Activated CD4-positive, CD25-positive, alpha-beta regulatory T cell treated with anti-CD3 and anti-CD28 coated beads, Interleukin-2, amount 50 U/mL, for 72 hours (primary cell): ENCODE results near the gene SPRN.
"Not testable (repeated sequence)": the region's sequence is repeated elsewhere in the genome, so short reads cannot be mapped to it uniquely, and the experiment has no call there.

ENCODE experiments used
- DNase-seq: peaks from one replicate; pipeline ENCODE4 v3.0.0; 2021

The SPRN gene

GRCh38 chr10:133424601-133425000 is at the start of gene SPRN:
TSS of gene SPRN (minus strand) at chr10:133424625. CDS start at chr10:133423681, 944 bp downstream.
- DNase-seq, result not testable (repeated sequence)

- no peak for DNase-seq
Measured at GRCh38 chr10:133474027-133474426, 49.6 kb upstream of the SPRN start.

- no peak for DNase-seq
Measured at GRCh38 chr10:133473270-133473669, 48.8 kb upstream of the SPRN start.

GRCh38 chr10:133471300-133472109 is 47.1 kb upstream of the SPRN start:
- no peak for DNase-seq

- DNase-seq, result not testable (repeated sequence)
Measured at GRCh38 chr10:133469205-133469604, 44.8 kb upstream of the SPRN start.

- no peak for DNase-seq
Measured at GRCh38 chr10:133467286-133467911, 43.0 kb upstream of the SPRN start.

GRCh38 chr10:133466683-133467275 is 42.4 kb upstream of the SPRN start:
- DNase-seq, result no peak

GRCh38 chr10:133465950-133466474 is 41.6 kb upstream of the SPRN start:
- no peak for DNase-seq

GRCh38 chr10:133465191-133465949 is 40.9 kb upstream of the SPRN start:
- no peak for DNase-seq

- no peak for DNase-seq
Measured at GRCh38 chr10:133464582-133465031, 40.2 kb upstream of the SPRN start.

GRCh38 chr10:133462512-133463305 is 38.3 kb upstream of the SPRN start:
- DNase-seq, result no peak

- no peak for DNase-seq
Measured at GRCh38 chr10:133461841-133462240, 37.4 kb upstream of the SPRN start.

GRCh38 chr10:133461027-133461426 is 36.6 kb upstream of the SPRN start:
- no peak for DNase-seq

GRCh38 chr10:133460208-133460769 is 35.9 kb upstream of the SPRN start:
- DNase-seq, result no peak

- DNase-seq, result no peak
Measured at GRCh38 chr10:133459454-133460207, 35.2 kb upstream of the SPRN start.

GRCh38 chr10:133458710-133459453 is 34.5 kb upstream of the SPRN start:
- DNase-seq, result no peak

- DNase-seq, result no peak
Measured at GRCh38 chr10:133458021-133458709, 33.7 kb upstream of the SPRN start.

GRCh38 chr10:133457100-133457841 is 32.8 kb upstream of the SPRN start:
- DNase-seq, result no peak
